Activated CD4-positive, CD25-positive, alpha-beta regulatory T cell treated with anti-CD3 and anti-CD28 coated beads, Interleukin-2, amount 50 U/mL, for 16 hours (primary cell): ENCODE measurements around the gene GPX3.

Experiments used
- DNase-seq: peaks from one replicate; pipeline ENCODE4 v3.0.0-alpha.2; 2020; ENCODE audit warnings: low read depth, low spot score

GPX3 gene

DNA sequence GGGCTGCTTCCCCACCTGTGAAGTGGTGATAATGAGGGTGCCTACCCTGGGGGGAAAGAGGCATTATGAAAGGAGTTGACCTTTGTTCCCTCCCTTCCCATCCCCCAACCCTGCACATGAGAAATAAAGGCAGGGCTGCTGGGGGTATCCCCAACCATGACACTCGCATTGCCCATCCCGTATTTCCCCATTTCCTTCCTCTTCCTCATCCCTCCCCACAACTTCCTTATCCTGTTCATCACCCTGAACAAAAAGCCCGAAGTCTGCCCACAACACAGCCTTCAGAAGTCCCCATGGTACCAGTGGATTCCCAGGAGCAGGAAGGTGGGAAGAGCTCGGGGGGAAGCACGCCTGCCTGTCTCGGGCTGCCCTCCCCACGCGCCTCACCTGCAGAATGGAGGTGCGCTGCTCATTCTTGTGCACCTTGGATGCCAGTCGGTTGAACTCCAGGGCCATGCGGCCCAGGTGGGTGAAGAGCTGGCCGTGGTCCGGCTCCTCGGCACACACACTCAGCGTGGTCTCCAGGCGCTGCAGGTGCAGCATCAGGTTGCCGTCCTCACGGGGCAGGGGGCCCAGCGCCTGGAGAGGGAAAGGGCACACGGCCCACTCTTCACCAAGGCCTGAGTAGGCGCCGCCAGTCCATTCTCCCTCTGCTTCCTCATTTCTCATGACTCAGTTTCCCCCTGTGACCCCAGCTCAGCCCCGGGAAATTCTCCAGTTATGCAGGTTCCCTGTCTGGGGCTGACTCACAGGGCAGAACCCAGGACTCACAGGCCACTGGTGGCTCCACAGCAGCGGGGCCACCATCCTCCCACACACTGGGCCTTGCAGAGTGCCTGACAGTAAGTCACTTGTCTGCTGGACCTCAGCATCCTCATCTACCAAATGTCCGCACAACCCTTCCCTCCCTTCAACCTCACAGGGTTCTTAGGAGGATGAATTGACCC, 36.3 kb downstream of the GPX3 start:
- no peak for DNase-seq

GRCh38 chr5:151058301-151058700, 37.9 kb downstream of the GPX3 start:
- no peak for DNase-seq

DNA sequence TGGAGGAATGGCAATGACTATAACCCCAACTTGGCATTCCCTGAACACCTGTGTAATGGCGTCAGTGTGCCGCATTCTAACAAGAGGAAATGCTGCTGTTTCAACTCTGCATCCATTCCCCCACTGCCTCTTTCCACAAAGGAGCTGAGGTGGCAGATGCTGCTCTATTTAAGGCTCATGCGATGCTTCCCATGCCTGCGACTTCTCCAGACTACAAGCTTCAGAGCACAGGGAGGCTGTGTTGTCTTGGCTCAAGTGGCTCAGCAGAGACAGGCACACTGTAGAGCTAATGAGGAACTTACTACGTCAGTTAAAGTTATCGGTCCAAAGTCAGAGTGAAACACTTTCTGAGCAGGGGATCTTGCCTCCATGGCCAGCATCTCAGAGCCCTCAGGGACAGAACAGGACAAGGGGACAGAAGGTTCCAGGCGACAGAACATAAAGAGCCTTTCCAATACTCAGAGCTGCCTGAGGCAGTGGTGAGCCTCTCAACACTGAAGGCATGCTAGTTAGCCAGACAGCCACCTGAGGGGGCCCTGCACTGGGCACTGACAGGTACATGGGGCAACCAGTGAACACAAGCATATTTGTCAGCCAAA, 38.6 kb downstream of the GPX3 start:
- no peak for DNase-seq

- no peak for DNase-seq
Measured at GRCh38 chr5:151060742-151061141, 40.4 kb downstream of the GPX3 start.

DNA sequence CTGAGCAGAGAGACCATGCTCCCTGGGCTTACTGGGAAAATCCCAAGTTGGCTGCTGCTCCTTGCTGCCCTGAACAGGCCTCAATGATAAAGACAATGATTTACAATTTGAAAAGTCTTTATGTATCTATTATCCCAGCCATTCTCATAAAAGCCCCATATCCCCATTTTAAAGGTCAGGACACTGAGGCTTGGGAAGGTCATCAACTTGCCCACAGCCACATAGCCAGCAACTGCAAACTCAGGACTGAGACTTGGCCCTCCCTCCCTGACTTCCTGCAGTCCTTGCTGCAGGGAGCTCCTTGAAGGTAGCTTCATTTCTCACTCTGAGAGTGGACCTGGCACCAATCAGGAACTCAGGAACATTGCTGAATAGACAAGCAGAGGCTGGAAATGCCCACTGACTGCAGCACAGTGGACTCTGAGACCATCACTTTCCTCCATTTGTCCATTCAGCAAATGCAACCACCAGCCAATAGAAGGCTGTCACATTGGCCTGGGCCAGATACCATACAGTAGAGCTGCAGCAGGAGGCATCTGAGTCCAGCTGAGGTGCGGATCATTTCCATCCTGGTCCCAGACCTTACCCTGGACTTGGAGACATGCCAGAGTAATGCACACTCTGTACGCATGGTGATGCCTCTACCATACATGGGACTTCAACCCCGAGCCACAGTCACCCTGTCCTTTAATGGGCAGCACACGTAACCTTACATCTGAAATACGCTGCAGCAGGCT, 42.2 kb downstream of the GPX3 start:
- no peak for DNase-seq

DNA sequence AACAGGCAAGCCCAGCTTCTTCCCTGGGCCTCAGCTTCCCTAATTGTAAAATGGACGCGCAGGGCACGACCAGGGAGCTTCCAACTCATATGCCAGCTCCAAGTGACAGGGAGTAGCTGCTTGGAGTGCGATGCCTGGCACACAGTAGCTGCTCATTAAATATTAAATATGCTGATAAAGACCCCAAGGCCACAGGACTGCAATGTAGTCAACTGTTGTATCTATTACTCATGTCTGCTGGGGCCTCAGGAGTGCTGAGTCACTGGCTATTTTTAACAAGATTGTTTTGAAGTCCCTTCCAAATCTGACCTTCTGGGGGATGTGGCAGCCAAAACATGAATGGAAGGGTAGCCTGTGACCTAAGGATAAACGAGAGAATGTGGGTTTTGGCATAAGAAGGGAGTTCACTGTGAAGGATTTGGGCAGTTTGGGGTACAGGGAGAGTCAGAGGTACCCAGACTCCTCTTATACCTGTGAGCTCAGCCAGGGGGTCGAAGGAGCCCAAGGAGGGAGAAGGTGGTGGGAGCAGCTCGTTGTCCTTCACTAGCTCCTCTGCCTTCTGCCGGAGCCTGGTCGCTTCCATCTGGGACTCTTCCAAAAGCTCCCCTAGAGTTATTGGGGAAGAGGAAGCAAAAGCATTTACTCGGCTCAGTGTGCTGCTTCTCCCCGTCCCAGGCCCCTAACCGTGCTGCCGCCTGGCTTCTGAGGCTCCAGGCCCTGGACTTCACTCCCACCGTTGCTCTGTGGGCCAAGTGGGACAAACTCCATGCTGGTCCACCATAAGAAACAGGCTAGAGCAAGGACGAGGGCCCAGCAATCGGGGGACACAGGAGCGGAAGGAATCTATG, 43.0 kb downstream of the GPX3 start:
- DNase-seq = no peak

GRCh38 chr5:151064916-151065499, 44.6 kb downstream of the GPX3 start:
- DNase-seq = no peak

- no peak for DNase-seq
Measured at GRCh38 chr5:151065609-151066008, 45.2 kb downstream of the GPX3 start.

GRCh38 chr5:151066920-151067319, 46.5 kb downstream of the GPX3 start:
- DNase-seq = no peak

- DNase-seq = no peak
Measured at GRCh38 chr5:151067632-151068432, 47.4 kb downstream of the GPX3 start.

GRCh38 chr5:151068433-151069197, 48.2 kb downstream of the GPX3 start:
- no peak for DNase-seq

GRCh38 chr5:151070449-151070848, 50.1 kb downstream of the GPX3 start:
- DNase-seq = no peak

GRCh38 chr5:151071021-151071420, 50.6 kb downstream of the GPX3 start:
- no peak for DNase-seq

DNA sequence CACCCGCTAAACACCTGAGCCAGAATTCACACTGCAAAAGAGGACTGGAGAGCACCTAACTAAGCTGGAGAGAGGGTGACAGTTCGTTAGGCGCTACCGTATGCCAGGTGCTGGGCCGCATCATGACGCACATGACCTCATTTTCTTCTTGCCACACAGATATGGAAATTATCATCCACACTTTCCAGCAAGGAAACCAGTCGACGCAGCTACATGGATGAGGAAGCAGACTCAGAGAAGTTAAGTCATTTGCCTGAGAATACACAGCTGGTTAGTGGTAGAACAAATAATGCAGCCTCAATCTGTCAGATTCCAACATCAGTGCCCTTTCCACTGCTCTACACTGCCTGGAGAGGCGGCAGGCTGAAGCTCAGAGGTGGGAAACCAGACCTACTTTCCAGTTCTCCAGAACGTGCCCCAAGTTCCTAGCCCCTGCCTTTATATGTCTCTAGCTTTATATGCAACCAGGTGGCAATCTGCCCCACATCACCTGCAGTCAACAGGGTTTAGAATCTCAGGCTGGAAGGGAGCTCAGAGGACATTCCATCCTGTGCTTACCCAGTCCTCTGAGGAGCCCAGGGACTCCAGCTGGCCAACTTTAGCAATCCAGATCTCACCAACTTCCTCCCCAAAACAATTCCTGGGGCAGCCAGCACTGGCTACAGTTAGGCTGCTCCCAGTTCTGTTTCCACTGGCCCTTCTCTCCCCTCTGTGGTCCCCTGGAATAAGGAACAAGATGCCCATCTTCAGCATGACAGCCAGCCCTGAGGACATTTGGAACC, 51.6 kb downstream of the GPX3 start:
- DNase-seq = no peak

GRCh38 chr5:151072630-151073025, 52.2 kb downstream of the GPX3 start:
- DNase-seq = no peak

DNA sequence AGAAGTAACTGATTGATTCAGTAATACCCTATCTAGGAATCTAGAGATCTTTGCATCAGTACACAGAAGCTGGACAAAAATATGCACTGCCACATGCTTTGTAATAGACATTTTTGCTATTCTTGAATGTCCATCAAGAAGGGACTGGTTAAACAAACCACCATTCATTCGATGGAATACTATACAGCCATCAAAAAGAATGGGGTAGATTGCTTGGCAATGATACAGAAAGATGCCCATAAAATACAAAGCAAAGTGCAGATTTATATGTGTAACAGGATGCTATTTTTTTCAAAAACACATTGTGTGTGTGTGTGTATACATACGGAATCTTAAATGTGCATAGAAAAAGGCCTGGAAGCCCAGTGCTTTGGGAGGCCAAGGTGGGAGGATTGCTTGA, 52.9 kb downstream of the GPX3 start:
- no peak for DNase-seq

DNA sequence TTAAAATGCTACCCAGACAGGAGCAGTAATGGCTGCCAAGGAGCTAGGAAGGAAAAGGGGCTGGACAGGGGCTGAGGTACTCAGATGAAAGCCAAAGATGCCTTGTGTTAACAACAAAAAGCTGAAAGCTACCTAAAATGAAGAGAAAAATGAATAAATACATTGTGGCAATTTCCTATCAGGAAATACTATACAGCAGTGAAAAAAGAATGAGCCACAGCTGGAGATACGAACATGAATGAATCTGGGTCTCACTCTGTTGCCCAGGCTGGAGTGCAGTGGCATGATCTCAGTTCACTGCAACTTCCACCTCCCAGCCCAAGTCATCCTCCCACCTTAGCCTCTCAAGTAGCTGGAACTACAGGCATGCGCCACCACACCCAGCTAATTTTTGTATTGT, 54.2 kb downstream of the GPX3 start:
- no peak for DNase-seq

GRCh38 chr5:151075698-151076331, 55.4 kb downstream of the GPX3 start:
- DNase-seq = no peak
